Measurements from ENCODE around the gene SDHA. TPM values are rescaled to one million over a fixed set of nuclear protein-coding genes. Genes with fewer than 3 reads are reported as not detected.

SDHA gene
- total RNA-seq, 1 donor from 2014 or later, result 130 TPM

- TF ChIP-seq CTCF (IDR thresholded peaks at IDR 0.05), result no peak
- H3K27ac Mint-ChIP-seq (ENCODE audit: unreplicated experiment), result no peak overlapping the region
Observed at GRCh38 chr5:199197-199949, 18.7 kb upstream of the SDHA start.

GRCh38 chr5:199950-200645 lies 18.0 kb upstream of the SDHA start:
- H3K4me1 Mint-ChIP-seq (ENCODE audit: unreplicated experiment), result no peaks in the 10 kb centered on the region
- H3K36me3 Mint-ChIP-seq (ENCODE audit: unreplicated experiment), result peaks cover 20% of the 10 kb centered on the region
- no peaks in the 10 kb centered on the region for H3K9me3 Mint-ChIP-seq (ENCODE audit: unreplicated experiment)
- H3K27ac Mint-ChIP-seq (ENCODE audit: unreplicated experiment), result no peak overlapping the region
- TF ChIP-seq CTCF (IDR thresholded peaks at IDR 0.05), result no peak
- DNase-seq (ENCODE audit: extremely low spot score, unreplicated experiment), result no peak
- H3K27me3 Mint-ChIP-seq (ENCODE audit: unreplicated experiment), result no peaks in the 10 kb centered on the region
- H3K4me3 Mint-ChIP-seq (ENCODE audit: unreplicated experiment), result no peak overlapping the region

More at GRCh38 chr5:199197-199949, 18.7 kb upstream of the SDHA start:
- Mint-ChIP-seq H3K4me3 (ENCODE audit: unreplicated experiment) (no peak overlapping the region), H3K36me3 (ENCODE audit: unreplicated experiment) (peaks cover 13% of the 10 kb centered on the region), H3K27me3 (ENCODE audit: unreplicated experiment) (no peaks in the 10 kb centered on the region), H3K9me3 (ENCODE audit: unreplicated experiment) (no peaks in the 10 kb centered on the region), H3K4me1 (ENCODE audit: unreplicated experiment) (no peaks in the 10 kb centered on the region)
- DNase-seq (ENCODE audit: extremely low spot score, unreplicated experiment), result no peak

- Mint-ChIP-seq H3K27me3 (ENCODE audit: unreplicated experiment) (no peaks in the 10 kb centered on the region), H3K9me3 (ENCODE audit: unreplicated experiment) (no peaks in the 10 kb centered on the region), H3K4me3 (ENCODE audit: unreplicated experiment) (no peak overlapping the region), H3K27ac (ENCODE audit: unreplicated experiment) (no peak overlapping the region), H3K4me1 (ENCODE audit: unreplicated experiment) (no peaks in the 10 kb centered on the region), H3K36me3 (ENCODE audit: unreplicated experiment) (peaks cover 28% of the 10 kb centered on the region)
- DNase-seq (ENCODE audit: extremely low spot score, unreplicated experiment), result no peak
- no peak for TF ChIP-seq CTCF (IDR thresholded peaks at IDR 0.05)
Observed at GRCh38 chr5:200985-201384, 17.1 kb upstream of the SDHA start.

GRCh38 chr5:201672-202071 lies 16.4 kb upstream of the SDHA start:
- Mint-ChIP-seq H3K36me3 (ENCODE audit: unreplicated experiment) (peaks cover 28% of the 10 kb centered on the region), H3K27me3 (ENCODE audit: unreplicated experiment) (no peaks in the 10 kb centered on the region), H3K27ac (ENCODE audit: unreplicated experiment) (no peak overlapping the region), H3K4me1 (ENCODE audit: unreplicated experiment) (peaks cover 2% of the 10 kb centered on the region), H3K9me3 (ENCODE audit: unreplicated experiment) (no peaks in the 10 kb centered on the region), H3K4me3 (ENCODE audit: unreplicated experiment) (no peak overlapping the region)
- TF ChIP-seq CTCF (IDR thresholded peaks at IDR 0.05), result no peak
- DNase-seq (ENCODE audit: extremely low spot score, unreplicated experiment), result no peak

- H3K27me3 Mint-ChIP-seq (ENCODE audit: unreplicated experiment), result no peaks in the 10 kb centered on the region
- no peaks in the 10 kb centered on the region for H3K9me3 Mint-ChIP-seq (ENCODE audit: unreplicated experiment)
- no peak overlapping the region for H3K27ac Mint-ChIP-seq (ENCODE audit: unreplicated experiment)
- H3K4me1 Mint-ChIP-seq (ENCODE audit: unreplicated experiment), result peaks cover 8% of the 10 kb centered on the region
- no peak for TF ChIP-seq CTCF (IDR thresholded peaks at IDR 0.05)
- no peak for DNase-seq (ENCODE audit: extremely low spot score, unreplicated experiment)
- H3K36me3 Mint-ChIP-seq (ENCODE audit: unreplicated experiment), result peaks cover 35% of the 10 kb centered on the region
- H3K4me3 Mint-ChIP-seq (ENCODE audit: unreplicated experiment), result no peak overlapping the region
Observed at GRCh38 chr5:203246-203930, 14.7 kb upstream of the SDHA start.

All from osteocyte (in vitro differentiated cells).